ENCODE data around the gene RIPK3. TPM values are rescaled to one million over a fixed set of nuclear protein-coding genes. Genes with fewer than 3 reads are reported as not detected.

The RIPK3 gene
- total RNA-seq, 1 experiment from 2014 or later = 11.0 TPM

DNA sequence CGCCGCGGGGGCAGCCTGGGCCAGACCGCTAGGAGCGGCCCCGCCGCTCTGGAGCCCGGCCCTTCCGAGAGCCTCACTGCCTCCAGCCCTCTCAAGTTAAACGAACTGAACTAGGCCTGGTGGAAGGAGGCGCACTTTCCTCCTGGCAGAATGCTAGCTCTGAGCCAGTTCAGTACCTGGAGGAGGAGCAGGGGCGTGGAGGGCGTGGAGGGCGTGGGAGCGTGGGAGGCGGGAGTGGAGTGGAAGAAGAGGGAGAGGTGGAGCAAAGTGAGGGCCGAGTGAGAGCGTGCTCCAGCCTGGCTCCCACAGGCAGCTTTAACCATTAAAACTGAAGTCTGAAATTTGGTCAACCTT lies 23.2 kb downstream of the RIPK3 start:
- TF ChIP-seq, protein P1, sequence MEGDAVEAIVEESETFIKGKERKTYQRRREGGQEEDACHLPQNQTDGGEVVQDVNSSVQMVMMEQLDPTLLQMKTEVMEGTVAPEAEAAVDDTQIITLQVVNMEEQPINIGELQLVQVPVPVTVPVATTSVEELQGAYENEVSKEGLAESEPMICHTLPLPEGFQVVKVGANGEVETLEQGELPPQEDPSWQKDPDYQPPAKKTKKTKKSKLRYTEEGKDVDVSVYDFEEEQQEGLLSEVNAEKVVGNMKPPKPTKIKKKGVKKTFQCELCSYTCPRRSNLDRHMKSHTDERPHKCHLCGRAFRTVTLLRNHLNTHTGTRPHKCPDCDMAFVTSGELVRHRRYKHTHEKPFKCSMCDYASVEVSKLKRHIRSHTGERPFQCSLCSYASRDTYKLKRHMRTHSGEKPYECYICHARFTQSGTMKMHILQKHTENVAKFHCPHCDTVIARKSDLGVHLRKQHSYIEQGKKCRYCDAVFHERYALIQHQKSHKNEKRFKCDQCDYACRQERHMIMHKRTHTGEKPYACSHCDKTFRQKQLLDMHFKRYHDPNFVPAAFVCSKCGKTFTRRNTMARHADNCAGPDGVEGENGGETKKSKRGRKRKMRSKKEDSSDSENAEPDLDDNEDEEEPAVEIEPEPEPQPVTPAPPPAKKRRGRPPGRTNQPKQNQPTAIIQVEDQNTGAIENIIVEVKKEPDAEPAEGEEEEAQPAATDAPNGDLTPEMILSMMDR (IDR thresholded peaks at IDR 0.05; ENCODE audit: unreplicated experiment) = no peak
- Mint-ChIP-seq H3K4me1 (ENCODE audit: low read depth, unreplicated experiment) (peaks cover 8% of the 10 kb centered on the region), H3K9me3 (ENCODE audit: low read depth, unreplicated experiment) (no peaks in the 10 kb centered on the region), H3K27me3 (ENCODE audit: unreplicated experiment) (peaks cover 51% of the 10 kb centered on the region), H3K4me3 (ENCODE audit: low read depth, unreplicated experiment) (no peak overlapping the region), H3K36me3 (ENCODE audit: insufficient read depth, unreplicated experiment) (peaks cover 27% of the 10 kb centered on the region), H3K27ac (ENCODE audit: unreplicated experiment) (no peak overlapping the region)
- intact Hi-C loops (cut with micrococcal nuclease; ENCODE audit: unreplicated experiment) = no loop called here
- no peak for DNase-seq
- no TSS peak for BruUV-seq (replicated peaks)
- CTCF ChIA-PET = interaction anchor here (1.0 to 1.5 kb wide), 2 partner anchors 9 to 115 kb away, joined by 3 to 4 read pairs; partner anchors contain the start of gene CIDEB

DNA sequence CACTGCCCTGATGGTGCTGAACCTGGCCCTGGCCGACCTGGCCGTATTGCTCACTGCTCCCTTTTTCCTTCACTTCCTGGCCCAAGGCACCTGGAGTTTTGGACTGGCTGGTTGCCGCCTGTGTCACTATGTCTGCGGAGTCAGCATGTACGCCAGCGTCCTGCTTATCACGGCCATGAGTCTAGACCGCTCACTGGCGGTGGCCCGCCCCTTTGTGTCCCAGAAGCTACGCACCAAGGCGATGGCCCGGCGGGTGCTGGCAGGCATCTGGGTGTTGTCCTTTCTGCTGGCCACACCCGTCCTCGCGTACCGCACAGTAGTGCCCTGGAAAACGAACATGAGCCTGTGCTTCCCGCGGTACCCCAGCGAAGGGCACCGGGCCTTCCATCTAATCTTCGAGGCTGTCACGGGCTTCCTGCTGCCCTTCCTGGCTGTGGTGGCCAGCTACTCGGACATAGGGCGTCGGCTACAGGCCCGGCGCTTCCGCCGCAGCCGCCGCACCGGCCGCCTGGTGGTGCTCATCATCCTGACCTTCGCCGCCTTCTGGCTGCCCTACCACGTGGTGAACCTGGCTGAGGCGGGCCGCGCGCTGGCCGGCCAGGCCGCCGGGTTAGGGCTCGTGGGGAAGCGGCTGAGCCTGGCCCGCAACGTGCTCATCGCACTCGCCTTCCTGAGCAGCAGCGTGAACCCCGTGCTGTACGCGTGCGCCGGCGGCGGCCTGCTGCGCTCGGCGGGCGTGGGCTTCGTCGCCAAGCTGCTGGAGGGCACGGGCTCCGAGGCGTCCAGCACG lies 23.8 kb downstream of the RIPK3 start:
- TF ChIP-seq, protein P1 (IDR thresholded peaks at IDR 0.05; ENCODE audit: unreplicated experiment) = no peak
- intact Hi-C loops (cut with micrococcal nuclease; ENCODE audit: unreplicated experiment) = no loop called here
- H3K4me3 Mint-ChIP-seq (ENCODE audit: low read depth, unreplicated experiment) = no peak overlapping the region
- peaks cover 27% of the 10 kb centered on the region for H3K36me3 Mint-ChIP-seq (ENCODE audit: insufficient read depth, unreplicated experiment)
- no TSS peak for BruUV-seq (replicated peaks)
- peaks cover 8% of the 10 kb centered on the region for H3K4me1 Mint-ChIP-seq (ENCODE audit: low read depth, unreplicated experiment)
- CTCF ChIA-PET = interaction anchor here (0.6 to 1.5 kb wide), 3 partner anchors 8 to 220 kb away, joined by 3 to 8 read pairs (median 4); partner anchors contain the start of gene CIDEB
- H3K27ac Mint-ChIP-seq (ENCODE audit: unreplicated experiment) = no peak overlapping the region
- peaks cover 50% of the 10 kb centered on the region for H3K27me3 Mint-ChIP-seq (ENCODE audit: unreplicated experiment)
- DNase-seq = peak; percentile 38
- H3K9me3 Mint-ChIP-seq (ENCODE audit: low read depth, unreplicated experiment) = no peaks in the 10 kb centered on the region

DNA sequence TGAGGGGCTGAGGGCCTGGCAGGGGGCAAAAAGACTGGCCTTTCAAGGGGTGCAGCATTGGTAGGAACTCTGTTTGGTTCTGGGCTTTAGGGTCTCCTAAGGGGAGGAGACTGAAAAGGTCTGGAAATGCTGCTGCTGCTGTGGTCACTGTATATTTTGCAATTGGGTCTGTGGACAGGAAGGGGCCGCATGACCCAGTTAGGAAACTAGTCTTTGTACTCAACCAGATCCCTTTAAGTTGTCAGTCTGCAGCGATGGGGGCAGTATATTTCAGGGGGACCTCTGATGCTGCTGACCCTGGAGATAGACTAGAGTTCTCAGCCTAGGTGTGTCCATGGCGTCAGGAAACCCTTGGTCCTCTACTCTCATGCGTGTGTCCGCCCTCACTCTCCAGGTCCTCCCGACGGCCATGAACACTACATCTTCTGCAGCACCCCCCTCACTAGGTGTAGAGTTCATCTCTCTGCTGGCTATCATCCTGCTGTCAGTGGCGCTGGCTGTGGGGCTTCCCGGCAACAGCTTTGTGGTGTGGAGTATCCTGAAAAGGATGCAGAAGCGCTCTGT lies 24.5 kb downstream of the RIPK3 start:
- DNase-seq = no peak
- H3K27me3 Mint-ChIP-seq (ENCODE audit: unreplicated experiment) = peaks cover 47% of the 10 kb centered on the region
- H3K4me3 Mint-ChIP-seq (ENCODE audit: low read depth, unreplicated experiment) = no peak overlapping the region
- H3K4me1 Mint-ChIP-seq (ENCODE audit: low read depth, unreplicated experiment) = peaks cover 8% of the 10 kb centered on the region
- H3K36me3 Mint-ChIP-seq (ENCODE audit: insufficient read depth, unreplicated experiment) = peaks cover 30% of the 10 kb centered on the region
- intact Hi-C loops (cut with micrococcal nuclease; ENCODE audit: unreplicated experiment) = no loop called here
- H3K9me3 Mint-ChIP-seq (ENCODE audit: low read depth, unreplicated experiment) = no peaks in the 10 kb centered on the region
- CTCF ChIA-PET = interaction anchor here (0.6 to 1.5 kb wide), 3 partner anchors 8 to 219 kb away, joined by 3 to 8 read pairs (median 4); partner anchors contain the start of gene CIDEB
- no TSS peak for BruUV-seq (replicated peaks)
- TF ChIP-seq, protein P1 (IDR thresholded peaks at IDR 0.05; ENCODE audit: unreplicated experiment) = no peak
- H3K27ac Mint-ChIP-seq (ENCODE audit: unreplicated experiment) = no peak overlapping the region

DNA sequence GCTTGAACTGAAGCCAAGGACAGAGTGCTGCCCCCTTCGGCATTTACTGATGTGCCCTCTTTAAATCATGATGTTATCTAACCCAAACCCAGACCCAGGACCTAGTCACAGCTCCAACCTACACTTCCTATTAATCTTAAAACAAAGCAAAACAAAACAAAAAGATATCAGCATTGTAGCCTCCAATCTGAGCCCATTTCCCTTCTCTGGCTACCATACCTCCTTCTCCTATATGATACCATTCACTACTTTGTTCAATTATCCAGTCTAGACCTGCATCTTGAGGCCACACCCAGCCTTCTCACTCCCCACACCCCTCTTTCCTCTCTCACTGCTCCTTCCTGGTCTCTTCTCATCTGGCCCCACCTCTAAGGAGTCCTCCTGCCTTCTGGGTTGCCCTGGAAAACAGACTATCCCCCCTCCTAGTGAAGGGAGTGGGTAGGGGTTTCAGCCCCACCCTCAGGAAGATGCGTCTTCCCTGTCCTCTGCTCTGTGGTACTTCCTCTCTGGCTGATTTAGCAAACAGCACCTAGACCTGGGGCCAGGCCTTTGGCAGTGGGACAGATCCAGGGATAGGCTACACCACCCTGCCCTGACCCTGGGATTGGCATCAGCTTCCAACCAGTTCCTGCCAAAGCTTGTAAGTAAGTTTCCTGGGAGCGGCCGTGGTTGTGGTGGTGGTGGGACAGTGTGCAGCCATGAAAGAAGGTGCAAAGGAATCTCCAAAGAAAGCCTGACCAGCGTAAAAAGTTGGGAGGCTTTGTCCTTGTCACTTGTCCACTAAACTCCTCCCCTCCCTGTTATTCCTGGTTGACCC lies 25.2 kb downstream of the RIPK3 start:
- Mint-ChIP-seq H3K27ac (ENCODE audit: unreplicated experiment) (no peak overlapping the region), H3K27me3 (ENCODE audit: unreplicated experiment) (peaks cover 39% of the 10 kb centered on the region), H3K36me3 (ENCODE audit: insufficient read depth, unreplicated experiment) (peaks cover 35% of the 10 kb centered on the region), H3K4me1 (ENCODE audit: low read depth, unreplicated experiment) (peaks cover 8% of the 10 kb centered on the region), H3K9me3 (ENCODE audit: low read depth, unreplicated experiment) (no peaks in the 10 kb centered on the region), H3K4me3 (ENCODE audit: low read depth, unreplicated experiment) (no peak overlapping the region)
- DNase-seq = no peak
- TF ChIP-seq, protein P1 (IDR thresholded peaks at IDR 0.05; ENCODE audit: unreplicated experiment) = no peak
- no TSS peak for BruUV-seq (replicated peaks)
- intact Hi-C loops (cut with micrococcal nuclease; ENCODE audit: unreplicated experiment) = no loop called here
- CTCF ChIA-PET = no interaction called here
